AG20443 (cell line): ENCODE results near the gene ARL11.

ENCODE experiments used
- DNase-seq: peaks from one replicate; pipeline ENCODE4 v3.0.0; 2012; ENCODE audit warnings: low spot score, mixed read lengths

The ARL11 gene

GRCh38 chr13:49615836-49616675 is 12.3 kb upstream of the ARL11 start:
- DNase-seq = no peak

GRCh38 chr13:49616676-49617065 is 11.6 kb upstream of the ARL11 start:
- DNase-seq = no peak

- no peak for DNase-seq
These were observed 8.1 kb upstream of the ARL11 start for GRCh38 chr13:49620170-49620621.

- DNase-seq = no peak
These were observed 5.9 kb upstream of the ARL11 start for GRCh38 chr13:49622174-49622946.

GRCh38 chr13:49624229-49624628 is 4.1 kb upstream of the ARL11 start:
- no peak for DNase-seq

GRCh38 chr13:49625392-49626079 is 2.8 kb upstream of the ARL11 start:
- DNase-seq = peak; percentile 36

GRCh38 chr13:49629196-49629938 is 1.1 kb downstream of the ARL11 start:
- no peak for DNase-seq

GRCh38 chr13:49629947-49630346 is 1.6 kb downstream of the ARL11 start:
- DNase-seq = no peak

- no peak for DNase-seq
These were observed 2.3 kb downstream of the ARL11 start for GRCh38 chr13:49630580-49630979.

- DNase-seq = no peak
These were observed 3.8 kb downstream of the ARL11 start for GRCh38 chr13:49632156-49632555.

- no peak for DNase-seq
These were observed 5.4 kb downstream of the ARL11 start for GRCh38 chr13:49633710-49634109.

- DNase-seq = no peak
These were observed 7.5 kb downstream of the ARL11 start for GRCh38 chr13:49635599-49636433.

GRCh38 chr13:49636705-49637104 is 8.4 kb downstream of the ARL11 start:
- DNase-seq = no peak

GRCh38 chr13:49638030-49638743 is 9.9 kb downstream of the ARL11 start:
- no peak for DNase-seq

- DNase-seq = no peak
These were observed 10.4 kb downstream of the ARL11 start for GRCh38 chr13:49638744-49639072.

GRCh38 chr13:49641801-49642291 is 13.5 kb downstream of the ARL11 start:
- DNase-seq = peak; percentile 87

- DNase-seq = no peak
These were observed 14.8 kb downstream of the ARL11 start for GRCh38 chr13:49643035-49643646.

- DNase-seq = no peak
These were observed 17.1 kb downstream of the ARL11 start for GRCh38 chr13:49645451-49645850.

GRCh38 chr13:49646688-49647087 is 18.4 kb downstream of the ARL11 start:
- no peak for DNase-seq
